ENCODE results near the gene FYB2.
A peak's percentile ranks its signal among the peaks of the same experiment; 100 is the strongest.

The FYB2 gene

DNA sequence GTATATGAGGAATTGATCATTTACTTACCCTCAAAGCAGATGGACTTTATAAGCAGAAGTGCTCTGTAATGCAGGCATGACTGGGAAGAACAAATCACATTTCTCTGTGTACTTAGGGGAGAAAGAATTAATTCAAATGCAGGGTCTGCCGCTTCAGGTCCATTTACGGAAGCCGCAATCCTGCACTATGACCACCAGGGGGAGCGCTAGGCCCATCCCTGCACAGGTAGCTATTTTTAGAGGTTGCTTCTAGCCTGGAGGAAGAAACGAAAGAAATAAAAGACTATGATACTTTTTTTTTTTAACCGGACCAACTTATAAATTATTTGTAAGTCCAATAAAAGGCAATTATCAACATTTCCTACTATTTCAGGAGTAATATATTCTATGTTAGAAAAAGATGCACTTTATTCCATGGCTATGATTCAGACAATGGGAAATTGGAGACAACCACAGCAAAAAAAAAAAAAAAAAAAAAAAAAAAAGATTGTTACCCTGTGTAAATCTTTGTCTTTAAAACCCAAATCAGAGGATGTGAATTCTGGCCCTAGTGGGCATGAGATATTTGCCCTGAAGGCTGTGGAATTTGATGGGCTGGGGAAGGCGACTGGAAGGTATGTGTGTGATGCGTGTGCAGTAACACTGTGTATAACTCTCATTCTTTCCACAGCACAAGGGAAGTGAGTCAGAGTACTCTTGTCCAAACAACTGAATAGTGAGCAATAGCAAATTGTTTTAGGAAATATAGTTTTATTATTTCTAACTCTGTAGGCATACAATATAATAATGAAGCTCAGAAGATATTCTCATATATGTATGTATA is 12.9 kb upstream of the FYB2 start:
- DNase-seq, result no peak

DNA sequence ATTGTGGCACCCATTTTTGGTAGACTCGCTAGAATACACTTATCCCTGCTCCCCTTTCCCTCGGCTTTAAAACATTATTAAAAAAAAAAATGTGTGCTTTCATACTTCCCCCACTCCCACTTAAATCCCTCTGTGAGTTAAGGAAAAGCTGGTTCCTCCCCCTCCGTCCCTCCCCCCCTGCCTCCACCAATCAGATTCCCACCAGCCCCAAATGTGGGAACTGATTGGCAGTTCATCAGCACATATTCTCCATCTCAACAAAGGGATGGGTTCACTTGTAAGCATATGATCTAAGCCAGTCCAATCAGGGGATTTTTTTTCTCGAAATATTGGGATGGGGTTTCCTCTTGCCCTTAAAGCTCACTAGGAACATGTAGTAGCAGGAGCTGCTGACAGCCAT is 10.8 kb upstream of the FYB2 start:
- no peak for DNase-seq

DNA sequence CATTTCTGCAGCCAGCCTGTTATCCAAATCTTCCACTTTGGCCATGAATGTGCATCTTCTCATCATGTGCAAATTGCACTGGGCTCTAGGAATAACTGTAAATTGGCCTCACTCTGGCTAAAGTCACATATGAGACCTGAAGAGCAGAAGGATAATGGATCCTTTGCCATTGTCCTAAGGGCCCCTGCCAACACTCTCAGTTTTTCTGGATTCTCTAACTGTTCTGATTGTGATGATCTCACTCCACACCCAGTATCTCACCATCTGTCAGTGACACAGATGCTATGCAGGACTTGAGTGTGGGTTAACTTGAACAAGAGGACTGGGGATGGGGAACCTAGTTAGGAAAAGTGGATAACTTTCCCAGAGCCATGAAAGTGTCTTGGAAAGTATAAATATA is 8.5 kb upstream of the FYB2 start:
- DNase-seq, result peak; percentile 66

DNA sequence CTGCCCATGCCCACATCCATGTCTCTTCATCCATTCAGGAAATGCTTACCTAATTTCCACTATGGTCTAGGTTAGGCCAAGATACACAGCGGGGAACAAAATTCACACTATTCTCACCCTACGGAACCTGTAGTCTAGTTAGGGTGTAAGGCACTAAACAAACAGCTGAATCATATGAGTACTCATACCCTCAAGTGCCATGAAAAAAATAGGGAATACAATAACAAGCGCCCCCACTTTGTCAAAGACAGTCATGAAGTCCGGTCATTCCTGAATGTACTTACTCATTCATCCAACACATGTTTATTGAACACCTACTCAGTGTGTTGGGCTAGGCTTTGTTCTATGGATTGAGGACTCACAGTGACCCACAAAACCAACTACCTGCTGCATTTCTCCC is 6.2 kb upstream of the FYB2 start:
- DNase-seq, result no peak

DNA sequence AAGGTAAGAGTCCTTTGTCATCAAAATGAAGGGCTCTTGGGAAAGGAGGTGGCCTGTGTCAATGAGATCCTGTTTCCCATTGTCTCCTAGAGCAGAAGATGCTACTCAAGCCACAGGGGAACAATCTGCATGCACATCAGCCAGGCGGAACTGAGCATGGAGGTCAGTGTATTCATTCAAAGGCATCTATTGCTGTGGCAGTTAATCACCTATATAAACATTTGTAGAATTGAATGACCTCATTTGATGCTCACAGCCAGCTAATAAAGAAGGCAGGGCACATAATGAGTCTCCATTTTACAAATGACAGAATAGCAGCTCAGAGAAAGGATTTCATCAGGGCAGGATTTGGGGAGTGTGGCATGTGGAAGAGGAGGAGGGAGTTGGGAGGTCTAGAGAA is 5.7 kb upstream of the FYB2 start:
- no peak for DNase-seq

DNA sequence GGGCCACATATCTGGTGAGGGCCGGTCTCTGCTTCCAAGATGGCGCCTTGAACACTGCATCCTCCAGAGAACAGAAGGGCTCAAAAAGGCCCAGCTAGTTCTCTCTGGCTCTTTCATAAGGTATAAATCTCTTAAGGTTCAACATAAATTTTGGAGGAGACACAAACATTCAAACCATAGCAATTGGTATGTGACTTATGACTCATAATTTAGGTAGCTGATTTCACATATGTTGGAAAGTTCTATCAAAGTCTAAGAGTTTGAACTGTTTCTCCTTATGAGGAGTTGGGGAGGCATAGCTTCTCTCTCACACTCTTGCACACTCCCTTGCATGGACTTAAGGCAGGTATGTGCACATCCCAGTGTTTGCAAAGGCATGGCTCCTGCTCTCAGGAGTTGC is 5.1 kb upstream of the FYB2 start:
- no peak for DNase-seq

DNA sequence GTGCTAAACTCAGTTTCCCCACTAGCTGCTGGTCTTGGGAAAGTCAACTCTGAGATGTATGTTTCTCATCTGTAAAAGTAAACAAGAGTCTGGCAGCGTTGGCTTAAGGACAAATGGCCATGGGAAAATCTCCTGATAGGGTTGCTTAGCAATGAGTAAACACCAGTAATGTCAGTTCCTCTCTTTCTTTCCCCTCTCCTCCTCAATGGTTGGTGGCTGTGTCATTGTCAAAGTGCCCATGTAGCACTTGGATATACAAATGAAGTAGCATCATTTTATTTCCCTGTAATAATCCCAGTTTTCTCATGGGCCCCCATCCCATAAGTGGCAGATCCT is 2.2 kb upstream of the FYB2 start:
- no peak for DNase-seq

DNA sequence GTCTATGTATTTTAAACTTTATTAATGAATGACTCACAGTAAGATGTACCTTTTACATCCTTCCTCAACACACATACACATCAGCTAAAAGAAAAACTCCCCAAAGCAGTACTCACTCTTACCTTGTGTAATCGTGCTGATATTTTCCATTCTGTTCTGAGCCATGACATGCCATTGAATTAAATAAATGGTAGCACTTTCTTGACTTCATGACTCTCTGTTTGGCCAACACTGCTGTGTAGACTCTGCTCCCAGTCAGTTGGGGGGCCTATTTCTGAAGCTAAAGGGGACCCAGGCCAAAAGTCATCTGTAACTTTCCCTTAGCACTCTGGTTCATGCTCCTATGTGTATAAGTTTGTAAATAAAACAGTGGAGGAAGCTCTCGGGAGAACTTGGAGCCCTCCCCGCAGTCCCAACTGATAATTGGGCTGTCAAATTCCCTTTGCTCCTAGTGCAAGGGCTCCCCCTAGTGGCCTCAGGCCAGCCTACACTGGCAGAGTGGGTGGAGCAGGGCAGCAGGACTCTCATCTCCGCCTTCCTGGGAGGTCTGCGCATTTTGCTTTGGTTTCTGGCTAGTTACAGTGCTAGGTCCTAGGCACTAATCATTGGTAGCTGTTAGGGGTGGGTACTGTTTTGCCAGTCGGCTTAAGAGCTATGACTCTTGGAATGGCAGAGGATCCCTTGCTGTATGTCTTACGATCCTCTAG is 1.7 kb upstream of the FYB2 start:
- peak; percentile 60 for DNase-seq

DNA sequence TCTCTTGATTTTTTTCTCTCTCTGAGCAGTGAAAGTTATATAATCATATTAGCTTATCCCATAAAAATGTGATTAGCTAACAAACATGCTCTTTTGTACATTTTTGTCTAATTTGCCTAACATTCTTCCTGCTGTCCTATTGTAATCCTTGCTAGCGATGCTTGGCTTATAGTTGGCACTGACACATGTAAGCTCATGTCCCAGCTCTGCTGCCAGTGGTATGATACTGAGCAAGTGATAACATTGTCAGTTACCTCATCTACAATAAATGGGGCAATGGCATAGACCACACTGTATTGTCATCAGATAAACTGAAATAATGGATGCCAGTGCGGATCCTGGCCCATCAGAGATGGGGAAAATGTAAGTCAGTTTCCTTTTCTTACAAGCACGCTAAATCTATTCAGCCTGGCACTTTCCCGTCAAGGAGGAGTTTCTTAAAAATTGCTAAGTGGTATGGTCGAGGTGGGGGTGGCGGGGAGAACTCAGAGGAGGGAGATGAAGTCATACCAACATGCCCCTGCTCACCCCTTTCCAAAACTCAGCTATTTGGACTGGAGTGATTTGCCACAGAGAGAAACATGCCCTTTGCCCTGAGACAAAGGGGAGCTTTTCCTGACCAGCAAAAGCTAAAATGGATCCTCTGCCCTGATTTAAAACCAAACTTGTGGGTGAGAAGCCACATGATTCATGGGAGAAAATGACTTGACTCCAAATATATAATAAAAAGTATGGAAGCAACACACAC is 1.3 kb downstream of the FYB2 start:
- no peak for DNase-seq

DNA sequence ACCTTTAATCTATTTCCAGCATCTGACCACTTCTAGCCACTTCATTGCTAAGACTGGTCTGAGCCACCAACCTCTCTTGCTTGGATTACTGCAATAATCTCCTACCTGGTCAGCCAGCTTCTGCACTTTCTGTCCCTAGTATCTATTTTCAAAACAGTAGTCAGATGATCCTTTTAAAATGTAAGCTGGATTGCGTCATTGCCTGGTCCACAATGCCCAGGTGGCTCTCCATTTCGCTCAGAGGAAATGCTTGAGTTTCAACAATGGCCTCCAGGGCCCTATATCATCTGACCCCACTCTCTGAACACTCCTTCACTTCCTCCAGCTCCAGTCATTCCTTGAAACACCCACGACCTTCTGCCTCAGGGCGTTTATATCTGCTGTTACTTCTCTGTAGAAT is 2.3 kb downstream of the FYB2 start:
- no peak for DNase-seq

DNA sequence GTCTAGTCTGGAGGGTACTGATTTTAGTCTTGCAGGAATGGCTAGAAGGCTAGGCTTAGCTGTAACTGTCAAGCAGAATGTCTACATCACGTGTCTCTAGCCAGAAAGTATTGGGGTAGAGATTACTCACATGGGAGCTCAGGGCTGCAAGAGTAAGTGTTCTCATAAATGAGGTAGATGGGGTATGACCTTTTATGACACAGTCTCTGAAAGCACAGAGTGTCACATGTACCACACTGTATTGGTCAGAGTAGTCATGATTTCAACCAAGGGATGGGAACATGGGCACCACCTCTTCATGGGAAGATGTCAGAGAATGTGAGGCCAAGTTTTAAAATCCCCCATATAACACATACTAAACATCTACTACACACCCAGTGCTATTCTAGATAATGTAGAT is 2.9 kb downstream of the FYB2 start:
- DNase-seq, result no peak

DNA sequence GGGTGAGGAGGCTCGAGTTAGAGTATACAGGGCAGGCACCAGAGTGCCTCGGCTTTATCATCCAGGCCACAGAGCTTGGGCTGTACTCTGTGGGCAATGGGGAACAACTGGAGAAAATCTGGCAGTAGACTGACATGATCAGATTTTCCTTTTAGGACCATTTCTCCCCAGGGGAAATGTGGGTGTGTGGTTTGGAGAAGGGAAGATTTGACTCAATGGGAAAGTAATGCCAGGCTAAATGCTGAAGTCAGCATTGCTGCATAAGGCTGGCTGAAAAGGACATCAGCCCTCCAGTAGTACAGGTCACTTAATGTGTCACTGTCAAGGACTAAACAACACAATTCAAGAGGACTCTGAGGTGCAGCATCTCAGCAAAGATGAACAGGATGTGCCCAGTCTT is 5.0 kb downstream of the FYB2 start:
- DNase-seq, result no peak

DNA sequence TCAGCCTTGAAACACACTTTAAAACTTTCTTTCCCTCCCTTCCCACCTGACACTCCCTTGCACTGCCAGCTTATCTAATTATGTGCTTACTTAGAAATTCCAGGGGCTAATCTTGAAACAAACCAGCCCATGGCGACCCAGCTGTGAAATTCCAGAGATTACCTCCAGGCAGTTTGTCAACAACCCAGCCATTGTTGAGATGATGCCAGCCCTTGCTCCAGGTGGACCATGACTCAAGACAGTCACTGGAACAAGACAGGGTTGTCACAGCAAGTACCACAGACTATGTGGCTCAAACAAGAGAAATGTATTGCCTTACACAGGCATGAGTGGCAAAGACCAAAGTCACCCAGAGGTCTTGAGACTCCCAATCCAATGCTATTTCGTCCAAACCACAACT is 7.9 kb downstream of the FYB2 start:
- no peak for DNase-seq

DNA sequence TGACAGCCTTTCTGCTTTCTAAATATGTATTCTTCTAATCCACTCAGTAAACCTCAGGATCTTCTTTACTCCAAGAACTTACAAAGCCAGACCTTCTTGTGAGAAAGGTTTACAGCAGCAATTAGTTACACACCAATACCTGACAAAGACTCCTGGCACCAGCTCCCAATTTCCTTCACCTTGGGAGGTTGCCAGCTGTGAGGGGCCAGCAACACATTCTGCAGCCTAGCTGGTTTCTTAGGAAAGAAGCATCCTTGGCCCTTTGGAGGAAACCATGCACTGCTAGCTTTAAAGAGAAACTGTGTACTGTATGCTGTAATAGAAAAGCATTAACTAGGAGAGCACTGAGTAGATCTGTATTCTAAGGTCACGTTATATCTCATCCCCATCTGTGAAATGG is 10.8 kb downstream of the FYB2 start:
- peak; percentile 39 for DNase-seq

DNA sequence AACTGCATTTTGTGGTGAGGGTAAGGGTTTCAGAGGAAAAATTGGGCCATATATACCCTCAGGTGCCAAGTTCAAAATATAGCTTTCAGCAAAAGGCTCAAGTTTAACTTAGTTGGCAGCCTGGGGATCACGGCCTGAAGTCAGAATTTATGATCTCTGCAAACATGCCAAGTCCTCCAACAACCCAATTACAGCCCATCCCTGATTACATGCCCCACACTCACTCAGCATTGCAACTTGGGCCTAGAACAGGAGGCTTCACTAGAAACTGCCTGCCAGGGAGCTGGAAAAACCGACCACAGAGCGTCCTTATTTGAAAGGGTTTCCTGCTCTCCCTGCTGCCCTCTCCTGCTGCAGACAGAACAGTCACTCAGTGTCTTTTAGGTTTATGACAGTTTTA is 12.4 kb downstream of the FYB2 start:
- DNase-seq, result peak; percentile 52

DNA sequence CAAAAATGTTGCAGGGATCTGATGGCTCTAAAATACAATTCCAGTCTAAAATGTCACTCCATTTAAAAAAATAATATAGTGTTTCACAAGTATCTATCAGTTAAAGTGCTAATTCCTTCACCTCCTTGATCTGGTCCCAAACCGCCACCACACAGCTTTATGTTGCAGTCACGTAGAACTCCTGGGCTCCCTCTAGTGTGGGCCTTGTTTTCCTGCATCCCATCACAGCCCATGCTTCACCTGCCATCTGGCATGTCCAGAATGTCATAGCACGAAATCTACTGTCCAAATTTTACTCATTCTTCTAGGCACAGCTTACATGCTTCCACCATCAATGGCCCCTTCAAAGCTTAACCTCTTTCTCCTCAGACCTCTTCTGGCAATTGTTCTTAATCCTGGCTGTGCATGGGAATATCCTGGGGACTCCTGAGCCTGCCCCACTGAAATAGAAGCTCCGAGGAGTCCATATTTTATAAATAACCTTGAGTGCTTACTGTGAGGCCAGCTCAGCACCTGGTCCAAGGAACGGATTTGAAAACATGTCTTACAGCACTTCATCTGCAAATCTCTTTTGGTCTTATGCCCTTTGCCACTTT is 15.5 kb downstream of the FYB2 start:
- DNase-seq, result peak; percentile 9

DNA sequence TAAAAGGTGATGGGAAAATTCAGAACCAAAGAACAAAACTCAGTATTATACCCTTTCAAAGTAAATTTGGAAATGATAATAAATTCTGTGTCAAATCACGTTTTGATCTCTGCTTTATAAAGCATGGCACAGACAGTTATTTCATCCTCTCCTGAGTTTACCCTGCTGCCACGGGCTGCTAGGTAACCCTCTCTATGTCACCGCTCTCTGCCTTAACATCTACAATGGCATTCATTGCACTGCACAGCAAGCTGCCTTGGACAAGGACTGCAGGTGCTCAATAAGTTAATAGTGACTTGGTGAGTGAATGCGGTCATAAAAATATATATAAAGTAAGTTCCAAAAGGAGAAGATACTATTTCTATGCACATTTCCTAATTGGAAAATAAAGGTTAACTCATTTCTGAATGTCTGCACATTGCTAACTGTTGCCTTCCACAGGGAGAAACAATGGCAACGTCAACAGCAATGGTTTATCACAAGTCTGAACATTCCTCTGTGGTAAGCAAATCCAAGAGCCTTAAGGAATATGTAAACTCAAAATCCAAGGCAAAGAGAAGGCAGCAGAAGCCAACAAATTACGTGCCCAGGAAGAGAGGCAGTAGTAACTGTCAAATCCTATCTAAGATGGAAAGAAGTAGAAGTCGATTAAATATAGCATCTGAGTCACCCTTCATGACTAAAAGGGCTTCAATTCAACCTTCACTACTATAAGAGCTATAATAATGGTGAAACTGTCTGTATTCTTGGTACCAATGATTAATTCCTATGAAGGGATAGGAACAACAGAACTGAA is 19.4 kb downstream of the FYB2 start:
- DNase-seq, result no peak

DNA sequence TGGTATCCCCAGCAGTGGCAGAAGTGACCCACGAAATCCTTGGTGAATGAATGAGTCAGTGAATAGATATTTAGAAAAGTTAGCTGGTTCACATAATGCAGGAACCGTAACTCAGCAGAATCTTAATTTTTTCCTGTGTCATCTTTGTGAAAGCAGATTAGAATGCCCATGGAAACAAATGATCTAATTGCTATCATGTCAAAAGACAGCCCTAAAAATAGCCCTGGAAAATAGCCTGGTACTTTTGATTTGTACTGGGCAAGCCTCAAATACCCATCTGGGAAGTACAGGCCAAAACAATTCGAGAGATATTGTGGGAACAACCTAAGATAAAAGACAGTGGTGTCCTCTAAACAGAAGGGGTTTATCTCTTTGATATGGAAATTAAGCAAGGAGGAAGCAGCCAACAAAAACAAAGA is 21.1 kb downstream of the FYB2 start:
- no peak for DNase-seq

DNA sequence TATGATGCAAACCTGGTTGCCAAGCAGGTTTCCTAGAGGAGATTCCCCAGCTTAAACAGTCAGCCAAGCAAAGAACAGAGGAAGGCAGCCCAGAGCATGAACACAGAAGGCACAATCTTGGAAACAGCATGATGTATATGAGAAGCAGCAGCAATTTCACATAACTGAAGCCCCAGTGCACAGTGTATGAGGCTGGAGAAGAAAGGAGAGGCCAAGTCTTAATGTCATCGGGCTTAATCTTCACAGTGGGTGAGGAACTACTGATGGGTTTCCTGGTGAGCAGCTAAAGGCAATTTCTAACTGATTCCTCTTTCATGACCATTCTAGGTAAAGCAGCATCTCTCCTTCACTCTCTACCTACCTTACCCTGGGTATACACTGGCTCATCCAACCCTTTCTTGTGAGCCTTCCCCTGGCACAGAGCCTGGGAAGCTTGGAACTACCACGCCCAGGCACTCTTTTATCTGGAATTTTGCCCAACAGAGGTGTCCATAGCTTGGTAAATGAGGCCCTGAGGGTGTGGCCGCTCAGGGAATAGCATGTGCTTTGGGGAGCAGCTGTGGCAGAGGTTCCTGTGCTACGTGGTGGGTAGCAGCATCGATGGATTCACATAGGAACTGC is 22.0 kb downstream of the FYB2 start:
- DNase-seq, result no peak

DNA sequence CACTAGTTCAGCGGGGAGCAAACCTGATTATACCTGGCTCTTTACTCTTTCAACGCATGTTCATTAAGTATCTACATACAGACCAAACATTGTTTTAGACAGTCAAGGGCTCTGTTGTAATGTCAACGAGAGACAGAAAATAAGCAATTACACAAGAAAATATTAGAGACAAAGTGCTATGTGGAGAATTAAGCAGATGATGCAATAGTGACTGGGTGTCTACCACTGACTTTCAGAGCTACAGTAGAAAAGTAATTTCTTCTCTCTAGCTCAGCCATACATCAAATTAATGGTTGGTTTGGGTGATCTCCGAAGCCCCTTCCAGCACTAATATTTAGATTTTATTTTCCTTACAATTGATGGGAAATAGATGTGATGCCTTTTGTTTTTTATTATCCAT is 23.3 kb downstream of the FYB2 start:
- no peak for DNase-seq

DNA sequence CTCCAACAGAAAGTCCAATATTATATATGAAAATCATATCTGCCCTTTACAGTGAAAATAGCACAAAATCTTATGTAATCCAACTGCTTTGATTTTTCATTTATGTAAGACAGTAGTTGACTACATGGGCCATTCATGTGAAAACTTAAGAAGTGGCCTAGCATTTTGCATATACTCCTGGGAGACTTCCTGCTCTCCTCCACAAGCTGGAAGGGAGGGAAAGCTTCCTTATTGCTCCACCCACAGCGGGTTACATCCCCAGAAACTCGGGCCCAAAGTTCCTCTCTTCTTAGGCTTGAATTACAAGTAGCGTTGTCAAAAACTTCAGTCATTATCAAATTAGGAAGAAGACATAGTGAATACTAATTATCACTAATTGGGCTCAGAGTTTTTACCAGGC is 29.2 kb downstream of the FYB2 start:
- no peak for DNase-seq

DNA sequence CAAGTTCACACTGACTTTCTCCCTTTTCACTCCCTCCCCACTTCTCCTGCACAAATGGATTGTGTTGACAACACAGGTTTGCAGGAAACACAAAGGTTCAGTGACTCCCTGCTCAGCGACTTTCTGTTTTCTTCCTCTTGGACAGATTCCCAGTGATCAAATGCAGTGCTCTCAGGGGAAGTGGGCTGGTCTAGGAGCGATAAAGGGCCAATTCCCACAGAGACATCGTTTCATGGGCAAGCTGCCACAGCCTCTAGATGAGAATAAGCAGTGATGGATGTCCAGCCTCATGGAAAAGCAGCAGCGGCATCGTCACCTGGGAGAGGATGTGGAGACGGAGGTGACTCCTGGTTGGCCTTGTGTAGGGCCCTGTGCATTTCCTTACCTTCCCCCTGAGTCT is 30.6 kb downstream of the FYB2 start:
- no peak for DNase-seq

All from NCI-H446 treated with DMSO at 0.1 percent for 48 hours (cell line).